Activated T-cell treated with anti-CD3 and anti-CD28 coated beads, Interleukin-2, amount 50 U/mL, for 24 hours (primary cell): ENCODE data around the gene HMGXB3.

Experiments used
- DNase-seq: peaks from one replicate; pipeline ENCODE4 v3.0.0-alpha.2; 2020
- H3K27ac Mint-ChIP-seq: 2 replicates; pipeline ENCODE4 v1.8.0; 2020; ENCODE audit warnings: mild to moderate bottlenecking, mixed read lengths
- H3K27me3 Mint-ChIP-seq: 2 replicates; pipeline ENCODE4 v1.8.0; 2020; ENCODE audit warnings: mixed read lengths
- H3K36me3 Mint-ChIP-seq: 2 replicates; pipeline ENCODE4 v1.8.0; 2020; ENCODE audit warnings: low read depth, mixed read lengths
- H3K4me1 Mint-ChIP-seq: 2 replicates; pipeline ENCODE4 v1.8.0; 2020; ENCODE audit warnings: low read depth, mixed read lengths
- H3K4me3 Mint-ChIP-seq: 2 replicates; pipeline ENCODE4 v1.8.0; 2020; ENCODE audit warnings: mild to moderate bottlenecking, moderate library complexity, mixed read lengths
- H3K9me3 Mint-ChIP-seq: 2 replicates; pipeline ENCODE4 v1.8.0; 2020; ENCODE audit warnings: mixed read lengths

HMGXB3 gene

GRCh38 chr5:150000990-150001659 is 586 bp downstream of the HMGXB3 start:
- H3K4me1 Mint-ChIP-seq = peaks cover 47% of the 10 kb centered on the region
- H3K36me3 Mint-ChIP-seq = peaks cover 55% of the 10 kb centered on the region
- no peaks in the 10 kb centered on the region for H3K27me3 Mint-ChIP-seq
- DNase-seq = no peak
- peak overlapping the region; percentile 87 for H3K4me3 Mint-ChIP-seq
- no peaks in the 10 kb centered on the region for H3K9me3 Mint-ChIP-seq
- peak overlapping the region; percentile 95 for H3K27ac Mint-ChIP-seq

GRCh38 chr5:150001660-150002486 is 1.3 kb downstream of the HMGXB3 start:
- Mint-ChIP-seq H3K27ac (peak overlapping the region; percentile 95), H3K27me3 (no peaks in the 10 kb centered on the region), H3K4me1 (peaks cover 52% of the 10 kb centered on the region), H3K9me3 (no peaks in the 10 kb centered on the region), H3K4me3 (peak overlapping the region; percentile 87), H3K36me3 (peaks cover 59% of the 10 kb centered on the region)
- peak; percentile 60 for DNase-seq

- no peaks in the 10 kb centered on the region for H3K27me3 Mint-ChIP-seq
- no peak overlapping the region for H3K4me3 Mint-ChIP-seq
- peaks cover 94% of the 10 kb centered on the region for H3K36me3 Mint-ChIP-seq
- H3K4me1 Mint-ChIP-seq = peaks cover 53% of the 10 kb centered on the region
- H3K27ac Mint-ChIP-seq = peak overlapping the region; percentile 52
- H3K9me3 Mint-ChIP-seq = no peaks in the 10 kb centered on the region
- DNase-seq = no peak
Observed at GRCh38 chr5:150006318-150006717, 5.8 kb downstream of the HMGXB3 start.

- Mint-ChIP-seq H3K4me1 (peaks cover 48% of the 10 kb centered on the region), H3K4me3 (no peak overlapping the region), H3K36me3 (peaks cover 94% of the 10 kb centered on the region), H3K9me3 (no peaks in the 10 kb centered on the region), H3K27ac (no peak overlapping the region), H3K27me3 (no peaks in the 10 kb centered on the region)
- no peak for DNase-seq
Observed at GRCh38 chr5:150007050-150007449, 6.5 kb downstream of the HMGXB3 start.

- Mint-ChIP-seq H3K27me3 (no peaks in the 10 kb centered on the region), H3K36me3 (peaks cover 99% of the 10 kb centered on the region), H3K9me3 (peaks cover 5% of the 10 kb centered on the region), H3K4me3 (no peak overlapping the region), H3K4me1 (peaks cover 43% of the 10 kb centered on the region), H3K27ac (peak overlapping the region; percentile 76)
- no peak for DNase-seq
Observed at GRCh38 chr5:150009671-150010387, 9.3 kb downstream of the HMGXB3 start.

- H3K36me3 Mint-ChIP-seq = peaks cover 100% of the 10 kb centered on the region
- peaks cover 30% of the 10 kb centered on the region for H3K4me1 Mint-ChIP-seq
- H3K9me3 Mint-ChIP-seq = peaks cover 5% of the 10 kb centered on the region
- DNase-seq = no peak
- H3K4me3 Mint-ChIP-seq = no peak overlapping the region
- H3K27ac Mint-ChIP-seq = no peak overlapping the region
- no peaks in the 10 kb centered on the region for H3K27me3 Mint-ChIP-seq
Observed at GRCh38 chr5:150013931-150014330, 13.4 kb downstream of the HMGXB3 start.

GRCh38 chr5:150014456-150014855 is 13.9 kb downstream of the HMGXB3 start:
- DNase-seq = no peak
- H3K36me3 Mint-ChIP-seq = peaks cover 100% of the 10 kb centered on the region
- H3K27me3 Mint-ChIP-seq = no peaks in the 10 kb centered on the region
- peaks cover 30% of the 10 kb centered on the region for H3K4me1 Mint-ChIP-seq
- H3K9me3 Mint-ChIP-seq = peaks cover 5% of the 10 kb centered on the region
- H3K4me3 Mint-ChIP-seq = no peak overlapping the region
- H3K27ac Mint-ChIP-seq = peak overlapping the region; percentile 22

- H3K27me3 Mint-ChIP-seq = no peaks in the 10 kb centered on the region
- no peak for DNase-seq
- H3K27ac Mint-ChIP-seq = no peak overlapping the region
- H3K9me3 Mint-ChIP-seq = peaks cover 5% of the 10 kb centered on the region
- no peak overlapping the region for H3K4me3 Mint-ChIP-seq
- peaks cover 100% of the 10 kb centered on the region for H3K36me3 Mint-ChIP-seq
- peaks cover 34% of the 10 kb centered on the region for H3K4me1 Mint-ChIP-seq
Observed at GRCh38 chr5:150015415-150015814, 14.9 kb downstream of the HMGXB3 start.

GRCh38 chr5:150016537-150016936 is 16.0 kb downstream of the HMGXB3 start:
- peaks cover 100% of the 10 kb centered on the region for H3K36me3 Mint-ChIP-seq
- no peak overlapping the region for H3K4me3 Mint-ChIP-seq
- H3K27ac Mint-ChIP-seq = no peak overlapping the region
- H3K4me1 Mint-ChIP-seq = peaks cover 40% of the 10 kb centered on the region
- DNase-seq = no peak
- no peaks in the 10 kb centered on the region for H3K27me3 Mint-ChIP-seq
- H3K9me3 Mint-ChIP-seq = peaks cover 5% of the 10 kb centered on the region

- Mint-ChIP-seq H3K4me3 (no peak overlapping the region), H3K4me1 (peaks cover 47% of the 10 kb centered on the region), H3K9me3 (peaks cover 5% of the 10 kb centered on the region), H3K27me3 (no peaks in the 10 kb centered on the region), H3K27ac (peak overlapping the region; percentile 8), H3K36me3 (peaks cover 100% of the 10 kb centered on the region)
- DNase-seq = no peak
Observed at GRCh38 chr5:150017226-150018005, 16.9 kb downstream of the HMGXB3 start.

GRCh38 chr5:150020249-150020648 is 19.7 kb downstream of the HMGXB3 start:
- Mint-ChIP-seq H3K4me3 (no peak overlapping the region), H3K36me3 (peaks cover 100% of the 10 kb centered on the region), H3K9me3 (no peaks in the 10 kb centered on the region), H3K4me1 (peaks cover 32% of the 10 kb centered on the region), H3K27ac (peak overlapping the region; percentile 77), H3K27me3 (no peaks in the 10 kb centered on the region)
- no peak for DNase-seq

- Mint-ChIP-seq H3K36me3 (peaks cover 100% of the 10 kb centered on the region), H3K4me1 (peaks cover 32% of the 10 kb centered on the region), H3K27ac (peak overlapping the region; percentile 73), H3K4me3 (no peak overlapping the region), H3K27me3 (no peaks in the 10 kb centered on the region), H3K9me3 (no peaks in the 10 kb centered on the region)
- no peak for DNase-seq
Observed at GRCh38 chr5:150021491-150022157, 21.1 kb downstream of the HMGXB3 start.

GRCh38 chr5:150022158-150022531 is 21.6 kb downstream of the HMGXB3 start:
- DNase-seq = no peak
- H3K4me1 Mint-ChIP-seq = peaks cover 31% of the 10 kb centered on the region
- H3K27ac Mint-ChIP-seq = peak overlapping the region; percentile 73
- no peaks in the 10 kb centered on the region for H3K9me3 Mint-ChIP-seq
- H3K36me3 Mint-ChIP-seq = peaks cover 100% of the 10 kb centered on the region
- no peak overlapping the region for H3K4me3 Mint-ChIP-seq
- H3K27me3 Mint-ChIP-seq = no peaks in the 10 kb centered on the region

GRCh38 chr5:150022681-150023080 is 22.1 kb downstream of the HMGXB3 start:
- H3K27me3 Mint-ChIP-seq = no peaks in the 10 kb centered on the region
- H3K4me1 Mint-ChIP-seq = peaks cover 27% of the 10 kb centered on the region
- no peak for DNase-seq
- H3K27ac Mint-ChIP-seq = no peak overlapping the region
- H3K4me3 Mint-ChIP-seq = no peak overlapping the region
- no peaks in the 10 kb centered on the region for H3K9me3 Mint-ChIP-seq
- peaks cover 99% of the 10 kb centered on the region for H3K36me3 Mint-ChIP-seq
